ENCODE data around the gene CCNE1. TPM values are rescaled to one million over a fixed set of nuclear protein-coding genes. Genes with fewer than 3 reads are reported as not detected.
A peak's percentile ranks its signal among the peaks of the same experiment; 100 is the strongest.

The CCNE1 gene
- total RNA-seq: 6.5 and 8.3 TPM in 2 replicates

GRCh38 chr19:29811125-29812079 is at the start of gene CCNE1:
Gene CCNE1, plus strand, starts transcription at chr19:29811991. Its CDS starts 565 bp downstream, at chr19:29812556.
- DNase-seq (ENCODE audit: extremely low read depth, low read depth, low spot score): no peak

- no peak for DNase-seq (ENCODE audit: extremely low read depth, low read depth, low spot score)
These were observed 48.6 kb upstream of the CCNE1 start for GRCh38 chr19:29763196-29763595.

GRCh38 chr19:29764361-29764760 is 47.4 kb upstream of the CCNE1 start:
- no peak for DNase-seq (ENCODE audit: extremely low read depth, low read depth, low spot score)

DNA sequence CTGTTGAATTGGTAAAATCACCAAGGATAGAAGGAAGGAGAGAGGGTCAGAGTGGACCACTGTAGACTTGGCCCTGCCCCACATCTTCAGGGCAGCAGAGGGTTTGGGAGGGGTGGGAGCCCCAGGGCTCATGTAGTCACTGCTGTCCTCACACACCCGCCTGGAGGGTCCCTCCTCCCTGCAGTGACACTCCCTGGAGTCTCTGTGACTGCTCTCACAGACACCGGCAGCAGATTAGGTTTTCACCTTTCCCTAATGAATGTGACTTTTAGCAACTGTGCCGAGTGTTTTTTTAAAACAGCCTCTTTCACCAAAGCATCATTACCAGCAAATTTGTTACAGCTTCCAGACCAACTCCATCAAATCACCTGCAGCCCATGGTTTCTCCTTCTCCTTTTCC is 45.7 kb upstream of the CCNE1 start:
- no peak for DNase-seq (ENCODE audit: extremely low read depth, low read depth, low spot score)

DNA sequence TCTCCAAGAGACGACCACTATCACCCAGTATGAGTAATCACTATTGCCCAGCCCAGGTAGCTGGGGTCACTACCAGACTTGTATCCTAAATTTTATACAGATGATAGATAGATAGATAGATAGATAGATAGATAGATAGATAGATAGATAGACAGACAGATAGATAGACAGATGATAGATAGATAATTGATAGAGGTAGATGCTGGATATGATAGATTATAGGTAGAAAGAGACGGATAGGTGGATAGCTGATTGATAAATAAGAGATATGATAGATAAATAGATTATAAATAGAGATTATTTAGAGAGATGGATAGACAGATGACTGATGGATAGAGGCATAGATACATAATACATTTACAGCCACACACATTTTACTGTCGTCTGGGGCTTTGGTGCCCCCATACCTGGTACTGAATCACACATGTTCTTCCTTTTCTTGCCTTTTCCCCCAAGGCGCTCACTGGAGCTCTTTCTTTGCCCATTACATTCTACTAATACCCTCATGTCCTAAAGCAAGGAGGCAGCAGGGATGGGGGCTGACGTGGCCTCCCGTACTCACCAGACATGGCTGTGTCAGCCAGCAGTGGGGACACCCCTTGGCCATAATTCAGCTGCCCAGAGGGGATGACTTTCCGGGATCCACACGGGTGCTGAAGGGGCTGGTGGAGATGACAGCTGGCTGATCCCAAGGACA is 44.6 kb upstream of the CCNE1 start:
- no peak for DNase-seq (ENCODE audit: extremely low read depth, low read depth, low spot score)

GRCh38 chr19:29768166-29768565 is 43.6 kb upstream of the CCNE1 start:
- no peak for DNase-seq (ENCODE audit: extremely low read depth, low read depth, low spot score)

- no peak for DNase-seq (ENCODE audit: extremely low read depth, low read depth, low spot score)
These were observed 41.8 kb upstream of the CCNE1 start for GRCh38 chr19:29769997-29770396.

DNA sequence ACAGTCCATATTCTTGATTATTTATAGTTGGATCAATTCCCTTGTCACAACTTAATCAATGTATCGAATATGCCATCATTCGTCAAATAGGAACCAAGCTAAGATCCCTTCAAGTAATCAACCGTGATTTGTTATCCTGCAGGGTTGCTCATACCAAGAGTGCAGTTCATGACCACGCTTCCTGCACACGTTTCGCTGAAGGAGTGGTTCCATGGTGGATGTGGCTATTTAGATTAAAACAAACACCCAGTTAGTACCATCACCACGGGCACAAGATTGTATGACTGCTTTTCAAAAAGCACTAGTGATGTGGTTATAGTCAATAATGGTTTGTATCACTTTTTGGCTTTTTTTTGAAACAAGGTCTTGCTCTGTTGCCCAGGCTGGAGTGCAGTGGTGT is 41.1 kb upstream of the CCNE1 start:
- DNase-seq (ENCODE audit: extremely low read depth, low read depth, low spot score): no peak

GRCh38 chr19:29771708-29772414 is 39.9 kb upstream of the CCNE1 start:
- peak; percentile 4 for DNase-seq (ENCODE audit: extremely low read depth, low read depth, low spot score)

DNA sequence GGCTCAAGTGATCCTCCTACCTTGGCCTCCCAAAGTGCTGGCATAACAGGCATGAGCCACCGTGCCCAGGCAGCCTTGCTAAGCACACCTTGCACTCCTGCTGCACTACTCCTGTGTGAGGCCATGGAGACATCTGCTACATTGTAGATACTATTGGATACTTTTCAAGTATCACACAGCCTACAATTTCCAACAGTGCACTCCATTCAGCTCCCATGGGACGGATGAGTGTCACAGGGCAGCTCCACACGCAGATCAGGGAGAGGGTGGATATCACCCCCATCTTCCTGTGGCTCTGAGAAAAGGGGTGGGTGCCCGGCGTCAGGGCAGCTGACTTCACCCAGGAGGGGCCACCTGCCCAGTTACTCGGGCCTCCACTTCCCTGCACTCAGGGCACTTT is 39.1 kb upstream of the CCNE1 start:
- no peak for DNase-seq (ENCODE audit: extremely low read depth, low read depth, low spot score)

DNA sequence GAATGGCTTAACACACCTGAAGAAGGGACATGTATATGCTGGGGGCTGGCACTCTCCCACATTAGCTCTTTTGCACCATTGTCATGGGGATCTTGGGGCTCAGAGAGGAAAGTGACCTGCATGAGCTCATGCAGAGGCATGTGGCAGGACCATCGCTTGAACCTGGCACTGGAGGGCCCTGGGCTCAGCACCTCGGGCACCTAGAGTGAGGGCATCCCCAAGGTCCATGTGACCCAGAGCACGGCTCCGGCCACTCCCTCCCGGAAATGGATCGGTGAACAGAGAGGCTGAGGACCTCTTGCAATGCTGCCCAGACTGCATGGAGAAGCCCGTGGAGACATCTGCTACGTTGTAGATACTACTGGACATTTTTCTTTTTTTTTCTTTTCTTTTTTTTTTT is 38.6 kb upstream of the CCNE1 start:
- DNase-seq (ENCODE audit: extremely low read depth, low read depth, low spot score): no peak

DNA sequence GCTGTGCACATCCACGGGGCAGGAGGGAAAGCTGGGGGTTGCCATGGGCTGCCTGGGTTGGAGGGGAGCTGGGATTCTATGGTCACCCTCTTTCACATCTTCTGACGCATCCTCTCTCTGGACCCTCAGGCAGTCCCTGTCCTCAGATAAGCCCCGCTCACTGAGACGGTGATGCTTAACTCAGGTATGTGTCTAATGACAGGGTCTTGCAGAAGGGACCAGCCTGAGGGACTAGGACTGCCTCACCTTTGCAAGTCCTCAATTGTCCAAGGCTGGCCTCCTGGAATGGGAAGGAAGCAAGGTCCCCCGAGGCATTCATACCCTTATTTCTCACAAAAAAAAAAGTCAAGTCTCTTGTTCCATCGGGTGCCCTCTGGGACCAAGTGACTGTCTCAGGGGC is 37.7 kb upstream of the CCNE1 start:
- DNase-seq (ENCODE audit: extremely low read depth, low read depth, low spot score): no peak

DNA sequence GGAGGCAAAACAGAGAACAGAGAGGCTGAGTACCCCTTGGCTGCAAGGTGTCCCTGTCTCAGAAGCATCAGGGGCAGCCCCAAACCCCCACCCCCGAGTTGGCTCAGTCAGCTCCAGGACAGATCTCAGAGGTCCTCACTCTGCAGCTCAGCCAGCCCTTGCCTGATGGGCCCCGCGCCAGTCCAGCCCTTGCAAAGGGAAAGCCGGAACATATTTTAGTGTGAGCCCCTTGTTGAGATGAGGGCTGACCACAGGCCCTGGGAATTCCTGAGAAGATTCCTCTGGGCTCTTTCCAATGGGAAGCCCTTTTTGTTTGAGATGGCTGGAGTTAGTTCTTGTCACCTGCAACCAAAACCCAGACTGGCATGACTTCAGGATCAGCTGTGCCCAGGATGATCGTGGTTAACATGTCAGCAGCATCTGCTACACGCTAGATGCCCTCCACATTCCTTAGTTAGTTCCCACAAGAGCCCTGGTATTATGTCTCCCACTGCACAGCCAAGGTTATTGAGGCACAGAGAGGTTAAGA is 33.9 kb upstream of the CCNE1 start:
- DNase-seq (ENCODE audit: extremely low read depth, low read depth, low spot score): no peak

DNA sequence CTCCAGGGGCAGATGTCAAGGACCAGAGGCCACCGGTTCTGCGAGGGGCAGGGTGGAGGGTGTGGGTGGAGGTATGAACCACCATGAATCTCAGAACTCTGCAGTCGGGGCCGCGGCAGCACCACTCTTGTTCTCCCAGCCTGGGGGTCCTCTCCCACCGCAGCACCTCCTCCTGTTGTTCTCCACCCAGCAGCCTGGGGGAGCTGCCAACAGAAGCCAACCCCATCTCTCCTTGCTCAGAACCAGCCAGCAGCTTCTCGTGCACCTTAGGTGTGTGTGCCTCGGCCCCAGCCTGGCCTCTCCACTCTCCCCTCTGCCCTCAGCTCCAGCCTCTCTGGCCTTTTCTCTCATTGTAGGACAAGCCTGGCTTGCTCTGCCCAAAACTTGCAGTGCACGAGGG is 31.9 kb upstream of the CCNE1 start:
- DNase-seq (ENCODE audit: extremely low read depth, low read depth, low spot score): no peak

GRCh38 chr19:29781386-29782259 is 30.2 kb upstream of the CCNE1 start:
- no peak for DNase-seq (ENCODE audit: extremely low read depth, low read depth, low spot score)

- DNase-seq (ENCODE audit: extremely low read depth, low read depth, low spot score): no peak
These were observed 29.6 kb upstream of the CCNE1 start for GRCh38 chr19:29782260-29782580.

DNA sequence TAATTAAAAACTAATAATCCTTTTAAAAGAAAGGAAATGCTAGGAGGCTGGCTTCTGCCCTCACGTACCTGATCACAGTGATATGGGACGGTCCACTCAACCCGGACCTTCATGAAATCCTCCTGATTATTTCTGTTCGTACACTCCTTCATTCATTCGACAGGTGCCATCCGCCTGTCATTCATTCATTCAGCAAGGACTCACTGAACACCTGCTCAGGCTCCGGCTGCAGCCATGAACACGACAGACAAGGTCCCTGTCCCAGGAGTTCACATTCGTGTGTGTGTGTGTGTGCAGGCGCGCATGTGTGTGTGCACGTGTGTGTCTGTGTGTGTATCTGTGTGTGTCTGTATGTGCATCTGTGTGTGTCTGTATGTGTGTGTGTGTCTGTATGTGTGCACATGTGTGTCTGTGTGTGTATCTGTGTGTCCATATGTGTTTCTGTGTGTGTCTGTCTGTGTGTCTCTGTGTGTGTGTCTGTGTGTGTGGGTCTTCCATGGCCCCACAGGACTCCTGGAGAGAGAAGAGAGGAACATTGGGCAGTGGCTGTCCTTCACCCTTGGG is 28.1 kb upstream of the CCNE1 start:
- DNase-seq (ENCODE audit: extremely low read depth, low read depth, low spot score): no peak

- DNase-seq (ENCODE audit: extremely low read depth, low read depth, low spot score): no peak
These were observed 27.1 kb upstream of the CCNE1 start for GRCh38 chr19:29784598-29785223.

GRCh38 chr19:29785360-29785759 is 26.4 kb upstream of the CCNE1 start:
- DNase-seq (ENCODE audit: extremely low read depth, low read depth, low spot score): no peak
